GM23248 (cell line): ENCODE data around the gene KCNG2. TPM values are rescaled to one million over a fixed set of nuclear protein-coding genes. Genes with fewer than 3 reads are reported as not detected.

Experiments used
- DNase-seq: peaks from one replicate; pipeline ENCODE4 v3.0.0-alpha.2; 2015
- H2AFZ ChIP-seq: fragments of 200-600 bp; sonication (generic); 2 replicates; pipeline ENCODE4 v1.6.1; 2016; ENCODE audit warnings: antibody characterized with exemption
- H3F3A ChIP-seq: fragments of 200-600 bp; sonication (generic); 2 replicates; pipeline ENCODE4 v1.6.1; 2016; ENCODE audit warnings: mild to moderate bottlenecking, antibody characterized with exemption, mixed run types; ENCODE audit not compliant: insufficient read depth
- H3K27ac ChIP-seq: fragments of 200-600 bp; sonication (generic); 2 replicates; pipeline ENCODE4 v1.5.1; 2016; ENCODE audit warnings: mild to moderate bottlenecking
- H3K27me3 ChIP-seq: fragments of 200-600 bp; sonication (generic); replicated peaks from 2 replicates; pipeline ENCODE4 v1.6.1; 2016; ENCODE audit warnings: mild to moderate bottlenecking; ENCODE audit not compliant: insufficient read depth
- H3K36me3 ChIP-seq: fragments of 200-600 bp; sonication (generic); 2 replicates; pipeline ENCODE4 v1.6.1; 2016; ENCODE audit warnings: low read depth, mild to moderate bottlenecking
- H3K4me1 ChIP-seq: fragments of 200-600 bp; sonication (generic); 2 replicates; pipeline ENCODE4 v1.6.1; 2016; ENCODE audit warnings: mild to moderate bottlenecking; ENCODE audit not compliant: insufficient read depth
- H3K4me2 ChIP-seq: fragments of 200-600 bp; sonication (generic); one replicate; pipeline ENCODE4 v1.6.1; 2016; ENCODE audit warnings: mild to moderate bottlenecking; ENCODE audit not compliant: unreplicated experiment
- H3K4me3 ChIP-seq: fragments of 200-600 bp; sonication (generic); 2 replicates; pipeline ENCODE4 v1.5.1; 2016; ENCODE audit warnings: mild to moderate bottlenecking
- H3K79me2 ChIP-seq: fragments of 200-600 bp; sonication (generic); 2 replicates; pipeline ENCODE4 v1.6.1; 2016; ENCODE audit warnings: mild to moderate bottlenecking; ENCODE audit not compliant: insufficient read depth
- H3K9ac ChIP-seq: fragments of 200-600 bp; sonication (generic); 2 replicates; pipeline ENCODE4 v1.6.1; 2016; ENCODE audit warnings: mild to moderate bottlenecking
- H3K9me2 ChIP-seq: fragments of 200-600 bp; sonication (generic); 2 replicates; pipeline ENCODE4 v1.6.1; 2016; ENCODE audit warnings: mixed run types, mild to moderate bottlenecking, moderate library complexity; ENCODE audit not compliant: insufficient read depth
- H3K9me3 ChIP-seq: fragments of 200-600 bp; sonication (generic); one replicate; pipeline ENCODE4 v1.6.1; 2017; ENCODE audit warnings: low read depth
- H4K20me1 ChIP-seq: fragments of 200-600 bp; sonication (generic); 2 replicates; pipeline ENCODE4 v1.6.0; 2016; ENCODE audit not compliant: insufficient read depth
- EZH2 ChIP-seq: fragments of 200-600 bp; sonication (generic); IDR thresholded peaks from 2 replicates; pipeline ENCODE4 v1.6.1; 2018; ENCODE audit warnings: antibody characterized with exemption, mild to moderate bottlenecking; ENCODE audit not compliant: insufficient read depth, poor library complexity, severe bottlenecking
- EZH2phosphoT487 ChIP-seq: fragments of 200-600 bp; sonication (generic); IDR thresholded peaks from 2 replicates; pipeline ENCODE4 v1.6.1; 2018; ENCODE audit warnings: antibody characterized with exemption, moderate library complexity, mild to moderate bottlenecking, low read depth; ENCODE audit not compliant: insufficient read depth
- WGBS, 2 experiments: methylation state at CpG; one replicate each; pipeline ENCODE4 v1.1.6; 2015 to 2017; ENCODE audit warnings: low lambda C conversion rate in 2 of 2, low coverage in 1 of 2; ENCODE audit errors: missing lambda C conversion rate in 2 of 2; 5-methylcytosine and 5-hydroxymethylcytosine counted together
- in situ Hi-C: fragments of 300-500 bp; cut with MboI; formaldehyde crosslinking; loops from 2 replicates; pipeline ENCODE4 v1.15.0; 2020
- polyA plus RNA-seq: library from polyadenylated mRNA; unstranded; fragments of >200 nt; fragmentation: Nextera tagmentation; extraction: Ambion mirVana; gene quantifications from 2 replicates; pipeline ENCODE4 v1.2.1, GENCODE V29; 2016
- total RNA-seq: library from RNA; depleted of rRNA; stranded (reverse); fragments of >200 nt; shearing (Covaris generic); gene quantifications from 2 replicates; pipeline ENCODE4 v1.2.3, GENCODE V29; 2014

Gene KCNG2
- total and polyA plus RNA-seq, 2 experiments from 2014 or later: not detected

- Histone ChIP-seq H3K4me1 (no peaks in the 10 kb centered on the region), H3K9me2 (no peaks in the 10 kb centered on the region), H3K4me3 (no peak overlapping the region), H2AFZ (no peak overlapping the region), H3K27ac (no peak overlapping the region), H4K20me1 (no peaks in the 10 kb centered on the region), H3K9me3 (no peaks in the 10 kb centered on the region), H3K27me3 (peaks cover 13% of the 10 kb centered on the region), H3F3A (no peaks in the 10 kb centered on the region), H3K9ac (no peak overlapping the region), H3K79me2 (no peaks in the 10 kb centered on the region), H3K4me2 (no peak overlapping the region), H3K36me3 (no peaks in the 10 kb centered on the region)
- TF ChIP-seq EZH2phosphoT487: no peak
- TF ChIP-seq EZH2: no peak
- in situ Hi-C loops: no loop called here
- DNase-seq: no peak
- 79 to 83% methylated on average over 30 to 31 of the region's 31 CpGs for WGBS, 2 experiments
Observed at GRCh38 chr18:79772865-79773696, 24.7 kb upstream of the KCNG2 start.

- Histone ChIP-seq H3K9ac (no peak overlapping the region), H2AFZ (no peak overlapping the region), H3K4me1 (no peaks in the 10 kb centered on the region), H3K27me3 (peaks cover 9% of the 10 kb centered on the region), H3K27ac (no peak overlapping the region), H3K36me3 (no peaks in the 10 kb centered on the region), H3K9me3 (no peaks in the 10 kb centered on the region), H4K20me1 (no peaks in the 10 kb centered on the region), H3K79me2 (no peaks in the 10 kb centered on the region), H3K4me3 (no peak overlapping the region), H3K9me2 (no peaks in the 10 kb centered on the region), H3F3A (no peaks in the 10 kb centered on the region), H3K4me2 (no peak overlapping the region)
- WGBS, 2 experiments: 61 to 68% methylated on average over 17 to 18 of the region's 18 CpGs
- TF ChIP-seq EZH2: no peak
- no peak for TF ChIP-seq EZH2phosphoT487
- no peak for DNase-seq
- in situ Hi-C loops: no loop called here
Observed at GRCh38 chr18:79774111-79774510, 23.6 kb upstream of the KCNG2 start.

GRCh38 chr18:79775441-79776221, 22.1 kb upstream of the KCNG2 start:
- no peak overlapping the region for H2AFZ ChIP-seq
- no peak overlapping the region for H3K4me3 ChIP-seq
- no peaks in the 10 kb centered on the region for H3K4me1 ChIP-seq
- peaks cover 6% of the 10 kb centered on the region for H3K27me3 ChIP-seq
- TF ChIP-seq EZH2phosphoT487 (no peak), EZH2 (no peak)
- no peaks in the 10 kb centered on the region for H4K20me1 ChIP-seq
- H3K9ac ChIP-seq: no peak overlapping the region
- WGBS, 2 experiments: 65 to 71% methylated on average over 35 of the region's 35 CpGs
- H3K36me3 ChIP-seq: no peaks in the 10 kb centered on the region
- no peaks in the 10 kb centered on the region for H3K9me2 ChIP-seq
- DNase-seq: no peak
- H3K27ac ChIP-seq: no peak overlapping the region
- no peaks in the 10 kb centered on the region for H3F3A ChIP-seq
- no peaks in the 10 kb centered on the region for H3K9me3 ChIP-seq
- no peaks in the 10 kb centered on the region for H3K79me2 ChIP-seq
- H3K4me2 ChIP-seq: no peak overlapping the region
- in situ Hi-C loops: no loop called here

GRCh38 chr18:79776674-79777073, 21.1 kb upstream of the KCNG2 start:
- Histone ChIP-seq H3K27ac (no peak overlapping the region), H3K9me2 (no peaks in the 10 kb centered on the region), H2AFZ (no peak overlapping the region), H3K4me3 (no peak overlapping the region), H3K79me2 (no peaks in the 10 kb centered on the region), H3K9ac (no peak overlapping the region), H3K4me2 (no peak overlapping the region), H3K36me3 (no peaks in the 10 kb centered on the region), H4K20me1 (no peaks in the 10 kb centered on the region), H3K27me3 (peaks cover 6% of the 10 kb centered on the region), H3K9me3 (no peaks in the 10 kb centered on the region), H3K4me1 (no peaks in the 10 kb centered on the region), H3F3A (no peaks in the 10 kb centered on the region)
- in situ Hi-C loops: no loop called here
- 24% methylated on average over 2 of the region's 2 CpGs for WGBS, 2 experiments
- TF ChIP-seq EZH2 (no peak), EZH2phosphoT487 (no peak)
- no peak for DNase-seq
